ENCODE data around the gene SPDYE4.

DNA sequence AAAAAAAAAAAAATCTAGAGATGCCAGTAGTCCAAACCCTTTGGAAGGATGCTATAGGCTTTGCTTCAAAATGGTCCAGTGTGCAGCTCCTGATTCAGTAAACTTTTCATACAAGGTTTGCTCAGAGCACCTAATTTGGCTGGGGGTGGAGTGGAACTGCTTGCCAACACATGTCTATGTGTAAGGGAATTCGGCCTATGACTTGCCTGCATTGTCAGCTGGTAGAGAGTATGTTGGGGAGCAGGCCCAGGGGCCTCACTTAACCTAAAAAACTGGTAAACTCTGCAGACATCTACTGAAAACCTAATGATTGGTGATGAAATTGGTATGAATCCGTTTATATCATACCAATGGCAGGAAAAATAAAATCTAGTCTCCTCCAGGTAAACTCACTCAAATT is 42.3 kb upstream of the SPDYE4 start:
- TF ChIP-seq, protein P1, sequence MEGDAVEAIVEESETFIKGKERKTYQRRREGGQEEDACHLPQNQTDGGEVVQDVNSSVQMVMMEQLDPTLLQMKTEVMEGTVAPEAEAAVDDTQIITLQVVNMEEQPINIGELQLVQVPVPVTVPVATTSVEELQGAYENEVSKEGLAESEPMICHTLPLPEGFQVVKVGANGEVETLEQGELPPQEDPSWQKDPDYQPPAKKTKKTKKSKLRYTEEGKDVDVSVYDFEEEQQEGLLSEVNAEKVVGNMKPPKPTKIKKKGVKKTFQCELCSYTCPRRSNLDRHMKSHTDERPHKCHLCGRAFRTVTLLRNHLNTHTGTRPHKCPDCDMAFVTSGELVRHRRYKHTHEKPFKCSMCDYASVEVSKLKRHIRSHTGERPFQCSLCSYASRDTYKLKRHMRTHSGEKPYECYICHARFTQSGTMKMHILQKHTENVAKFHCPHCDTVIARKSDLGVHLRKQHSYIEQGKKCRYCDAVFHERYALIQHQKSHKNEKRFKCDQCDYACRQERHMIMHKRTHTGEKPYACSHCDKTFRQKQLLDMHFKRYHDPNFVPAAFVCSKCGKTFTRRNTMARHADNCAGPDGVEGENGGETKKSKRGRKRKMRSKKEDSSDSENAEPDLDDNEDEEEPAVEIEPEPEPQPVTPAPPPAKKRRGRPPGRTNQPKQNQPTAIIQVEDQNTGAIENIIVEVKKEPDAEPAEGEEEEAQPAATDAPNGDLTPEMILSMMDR (conservative IDR thresholded peaks at IDR 0.05 in 1 of 2, IDR thresholded peaks at IDR 0.05 in 1 of 2; ENCODE audit: low read depth in 1 of 2, low read length in 2 of 2), result no peak
- no peak for TF ChIP-seq EZH2 (IDR thresholded peaks at IDR 0.05; ENCODE audit: low read length, missing control alignments)
